GM18520 (cell line): ENCODE results near the gene SPANXN4.

Source experiments
- ATAC-seq: cut with Tn5 transposase; IDR thresholded peaks from one replicate; pipeline ENCODE4 v1.9.1; 2021; ENCODE audit not compliant: unreplicated experiment

Gene SPANXN4, protein sequence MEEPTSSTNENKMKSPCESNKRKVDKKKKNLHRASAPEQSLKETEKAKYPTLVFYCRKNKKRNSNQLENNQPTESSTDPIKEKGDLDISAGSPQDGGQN

DNA sequence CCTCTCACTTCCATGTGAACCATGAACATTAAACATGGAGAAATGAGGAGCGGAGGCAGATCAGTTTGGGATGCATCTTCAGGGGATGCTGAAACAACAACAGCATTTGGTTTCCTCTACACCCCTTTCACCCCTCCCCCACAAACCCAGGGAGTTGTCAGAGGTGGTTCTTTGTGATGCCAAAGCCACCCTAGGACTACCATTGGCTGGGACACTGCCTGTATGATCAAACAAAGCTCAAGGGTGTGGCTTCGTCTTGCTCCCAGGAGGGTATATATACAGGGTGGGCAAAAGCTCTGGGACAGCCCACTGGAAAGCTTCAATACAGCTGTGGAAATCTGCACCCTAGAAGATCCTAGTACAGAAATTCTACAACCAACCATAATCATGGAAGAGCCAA is at the start of gene SPANXN4:
Gene SPANXN4 (plus strand): TSS at position 301 of the 400 bp plus-strand sequence. CDS start 87 bp downstream, at position 388.
- no peak for ATAC-seq

DNA sequence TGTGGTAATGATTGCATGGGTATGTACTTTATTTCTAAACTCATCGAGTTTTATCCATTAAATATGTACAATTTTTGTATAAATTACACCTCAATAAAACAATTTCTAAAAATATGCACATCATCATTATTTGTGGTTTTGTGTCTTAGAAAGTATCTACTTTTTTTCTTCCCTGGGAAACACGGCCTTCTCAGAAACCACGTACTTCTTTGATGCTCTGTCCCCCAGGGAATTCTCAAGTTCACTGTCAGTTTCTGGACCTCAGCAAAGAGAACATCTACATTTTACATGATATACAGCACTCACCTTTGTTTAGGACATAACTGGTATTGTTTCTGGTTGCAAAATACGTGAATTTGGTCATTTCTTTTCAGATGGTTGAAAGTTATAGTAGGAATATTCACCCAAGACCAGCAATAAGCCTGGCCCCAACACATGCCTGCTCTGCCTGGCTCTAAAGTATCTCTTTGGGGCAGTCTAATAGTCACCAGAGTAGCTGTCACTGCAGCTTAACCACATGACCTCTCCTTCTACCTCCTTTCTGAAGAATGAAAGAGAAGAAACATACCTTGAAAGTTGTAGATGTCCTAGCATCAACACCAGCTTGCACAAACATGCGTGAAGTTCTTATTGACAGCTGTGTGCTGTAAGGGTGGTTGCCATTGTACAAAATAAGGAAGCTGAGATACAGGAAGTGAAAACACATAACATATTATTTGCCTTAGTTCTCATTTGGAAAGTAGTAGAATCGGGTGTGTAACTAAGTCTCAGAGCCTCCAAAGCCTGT is 48.4 kb upstream of the SPANXN4 start:
- ATAC-seq, result peak; percentile 92

DNA sequence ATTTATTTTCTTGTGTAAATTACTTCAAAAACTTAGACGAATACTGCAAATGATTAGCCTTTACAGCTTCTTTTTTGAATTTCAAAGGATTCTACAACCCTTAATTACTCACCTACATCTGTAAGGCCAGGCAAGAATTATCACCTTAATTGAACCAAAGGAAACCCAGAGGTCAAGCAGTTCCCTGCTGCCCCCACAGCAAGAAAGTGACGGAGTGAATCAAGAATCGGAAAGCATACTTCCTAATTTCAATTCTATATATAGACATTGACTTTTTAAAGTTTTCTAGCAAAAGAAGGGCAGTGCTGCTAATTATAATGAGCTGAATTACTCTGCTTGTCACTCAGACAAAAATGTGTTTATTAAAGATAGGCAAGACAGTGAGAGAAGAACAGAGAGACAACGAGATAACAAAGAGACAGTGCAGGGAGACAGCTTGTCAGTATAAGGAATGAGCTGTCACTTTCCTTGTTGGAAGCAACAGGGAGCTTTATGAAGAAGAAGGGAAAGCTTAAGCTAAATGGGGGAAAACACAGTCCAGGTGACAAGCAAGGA is 47.5 kb upstream of the SPANXN4 start:
- peak; percentile 17 for ATAC-seq

DNA sequence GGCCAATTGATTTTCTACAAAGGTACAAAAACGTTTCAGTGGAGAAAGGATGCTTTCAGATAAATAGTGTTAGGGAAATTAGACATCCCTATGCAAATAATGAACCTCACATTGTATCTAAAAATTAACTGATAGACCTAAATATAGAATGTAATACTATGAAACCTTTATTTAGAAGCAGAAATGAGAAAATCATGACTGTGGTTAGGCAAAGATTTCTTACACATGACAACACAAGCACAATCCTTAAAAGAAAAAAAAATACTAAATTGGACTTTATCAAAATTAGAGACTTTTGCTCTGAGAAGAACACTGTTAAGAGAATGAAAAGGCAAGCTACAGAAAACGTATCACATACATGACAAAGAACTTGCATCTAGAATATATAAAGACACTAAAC is 43.0 kb upstream of the SPANXN4 start:
- ATAC-seq, result no peak

DNA sequence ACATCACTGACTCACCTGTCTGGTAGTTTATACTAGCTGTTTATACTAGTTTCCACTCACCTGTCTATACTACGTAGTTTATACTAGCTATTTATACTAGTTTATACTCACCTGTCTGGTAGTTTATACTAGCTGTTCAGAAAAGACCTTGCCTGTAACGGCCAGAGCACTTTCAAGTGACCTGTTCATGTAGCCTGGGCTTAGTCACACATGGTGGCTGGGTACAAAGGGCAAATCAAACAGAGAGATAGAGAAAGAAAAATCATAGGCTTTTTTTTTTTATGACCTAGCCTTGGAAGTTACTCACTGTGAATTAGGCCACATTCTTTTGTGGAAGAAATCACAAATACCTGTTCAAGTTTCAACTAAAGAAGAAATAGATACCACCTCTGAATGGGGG is 30.7 kb upstream of the SPANXN4 start:
- ATAC-seq, result no peak

DNA sequence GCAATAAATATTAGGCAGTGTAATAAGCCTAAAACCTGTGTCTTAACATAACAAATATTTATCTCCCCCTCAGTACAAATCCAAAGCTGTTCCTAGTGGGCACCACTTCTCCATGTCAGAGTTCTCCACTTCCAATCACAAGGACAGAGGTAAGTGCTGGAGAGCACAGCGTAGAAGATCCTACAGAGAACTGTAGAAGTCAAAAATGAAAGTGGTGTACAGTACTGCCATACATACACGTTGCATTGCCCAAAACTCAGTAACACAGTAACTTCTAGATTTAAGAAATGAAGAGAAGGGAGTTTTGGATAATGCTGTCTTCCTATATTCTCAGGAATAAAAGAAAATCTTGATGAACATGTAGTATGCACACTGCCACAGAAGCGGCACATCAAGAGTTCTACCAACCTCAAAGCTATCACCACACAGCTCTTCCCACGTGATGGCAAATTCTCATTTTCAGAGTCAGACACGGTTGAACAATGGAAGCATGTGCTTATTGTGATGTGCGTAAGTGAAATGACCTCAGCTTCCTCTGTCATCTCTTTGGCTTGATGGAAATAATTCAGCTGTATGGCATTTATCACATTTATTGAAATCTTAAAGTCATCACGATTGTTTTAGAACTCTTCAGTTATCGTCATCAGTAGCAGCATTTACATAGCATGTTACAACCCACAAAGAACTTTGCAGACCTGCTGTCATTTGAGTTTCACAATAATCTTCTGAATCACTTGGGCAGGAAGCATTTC is 27.1 kb upstream of the SPANXN4 start:
- no peak for ATAC-seq

DNA sequence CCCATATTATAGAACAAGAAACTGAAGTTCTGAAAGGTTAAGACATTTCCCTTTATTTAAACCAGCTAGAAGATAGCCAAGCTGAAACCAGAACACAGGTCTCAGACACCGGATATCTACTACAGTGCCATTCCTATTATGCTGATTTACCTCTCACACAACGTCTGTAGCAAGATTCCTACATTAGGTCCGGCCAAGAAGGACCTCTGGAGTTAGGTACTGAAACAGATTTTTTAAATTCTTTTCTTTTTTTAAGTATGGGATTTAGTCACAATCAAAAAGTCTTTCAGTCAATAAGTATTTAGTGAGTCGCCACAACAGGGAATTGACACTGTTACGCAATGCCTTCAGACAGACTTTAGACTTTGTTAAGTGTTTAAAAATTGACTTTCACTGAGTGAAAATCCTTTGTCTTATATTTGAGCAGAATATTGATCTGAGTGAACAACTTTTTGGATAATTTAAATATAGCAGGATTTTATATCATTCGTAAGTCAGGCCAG is 26.5 kb upstream of the SPANXN4 start:
- ATAC-seq, result no peak

DNA sequence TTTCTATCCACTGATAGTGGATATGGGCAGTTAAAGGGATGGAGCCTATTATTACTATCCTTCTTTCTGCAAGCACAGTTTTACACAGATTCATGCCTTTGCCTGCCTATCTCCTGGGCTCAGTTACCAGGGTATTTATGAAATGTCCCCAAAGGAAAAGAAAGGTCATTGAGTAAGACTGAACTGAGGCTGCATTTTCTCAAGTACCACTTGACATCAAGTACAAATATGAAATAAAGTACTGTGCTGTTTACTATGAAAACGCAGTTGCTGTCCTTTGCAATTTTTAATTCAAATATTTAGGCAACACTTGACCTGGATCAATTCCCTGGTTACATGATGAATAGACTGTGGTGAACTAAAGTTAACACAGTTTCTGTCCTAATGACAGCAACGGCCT is 23.5 kb upstream of the SPANXN4 start:
- no peak for ATAC-seq

DNA sequence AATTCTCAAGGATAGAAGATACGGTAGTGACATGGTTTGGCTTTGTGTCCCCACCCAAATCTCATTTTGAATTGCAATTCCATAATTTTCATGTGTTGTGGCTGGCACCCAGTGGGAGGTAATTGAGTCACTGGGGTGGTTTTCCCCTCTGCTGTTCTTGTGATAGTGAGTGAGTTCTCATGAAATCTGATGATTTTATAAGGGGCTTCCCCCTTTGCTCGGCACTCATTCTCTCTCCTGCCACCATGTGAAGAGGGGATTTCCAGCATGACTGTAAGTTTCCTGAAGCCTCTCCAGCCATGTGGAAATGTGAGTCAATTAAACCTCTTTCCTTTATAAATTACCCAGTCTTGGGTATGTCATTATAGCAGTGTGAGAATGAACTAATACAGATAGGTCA is 8.5 kb upstream of the SPANXN4 start:
- no peak for ATAC-seq

DNA sequence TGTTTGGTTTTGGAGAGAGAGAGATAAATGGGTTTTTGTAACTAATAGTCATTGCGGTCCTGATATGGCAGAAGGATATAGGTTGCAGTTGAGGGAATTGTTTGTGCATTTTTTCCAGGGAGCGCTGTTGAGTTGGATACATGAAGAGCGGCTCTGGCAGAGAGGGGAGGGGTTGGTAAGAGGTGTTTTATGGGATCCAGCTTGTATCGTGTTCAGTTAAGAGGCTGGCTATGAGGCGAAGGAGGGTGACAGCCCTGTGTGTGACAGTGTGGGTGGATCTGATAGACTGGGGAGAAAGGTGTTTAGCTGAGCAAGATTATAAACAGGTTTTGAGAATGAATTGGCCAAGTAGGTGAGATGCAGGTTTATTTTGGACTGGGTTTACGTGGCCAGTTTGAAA is 1.5 kb downstream of the SPANXN4 start:
- ATAC-seq, result no peak

DNA sequence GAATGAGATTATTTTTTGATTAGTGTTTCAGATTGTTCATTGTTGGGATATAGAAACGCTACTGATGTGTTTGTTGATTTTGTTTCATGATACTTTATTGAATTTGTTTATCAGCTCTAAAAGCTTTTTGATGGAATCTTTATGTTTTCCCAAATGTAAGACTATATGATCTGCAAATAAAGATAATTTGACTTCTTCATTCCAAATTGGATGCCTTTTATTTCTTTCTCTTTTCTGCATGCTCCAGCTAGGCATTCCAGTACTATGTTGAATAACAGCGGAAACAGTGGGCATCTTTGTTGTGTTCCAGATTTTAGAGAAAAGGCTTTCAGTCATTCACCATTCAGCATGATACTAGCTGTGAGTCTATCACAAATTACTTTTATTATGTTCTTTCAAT is 21.8 kb downstream of the SPANXN4 start:
- no peak for ATAC-seq

DNA sequence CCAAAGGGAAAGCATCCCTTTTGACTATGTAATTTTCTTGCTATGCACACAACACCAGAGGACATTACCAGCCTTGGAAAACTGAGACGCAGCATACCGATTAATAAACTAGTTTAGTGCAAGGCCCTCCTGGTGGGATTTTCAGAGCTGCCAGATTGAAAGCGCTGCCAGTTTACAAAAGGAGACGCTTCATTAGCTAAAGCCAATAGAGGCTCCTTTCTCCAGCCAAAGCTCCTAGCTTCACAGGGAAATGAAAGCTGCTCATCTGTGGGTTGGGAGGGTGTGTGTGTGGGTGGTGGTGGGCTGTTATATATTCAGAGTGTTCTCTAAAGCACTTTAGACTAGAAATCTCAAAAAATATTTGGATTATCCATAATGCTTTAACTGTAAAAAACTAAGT is 32.4 kb downstream of the SPANXN4 start:
- ATAC-seq, result no peak

DNA sequence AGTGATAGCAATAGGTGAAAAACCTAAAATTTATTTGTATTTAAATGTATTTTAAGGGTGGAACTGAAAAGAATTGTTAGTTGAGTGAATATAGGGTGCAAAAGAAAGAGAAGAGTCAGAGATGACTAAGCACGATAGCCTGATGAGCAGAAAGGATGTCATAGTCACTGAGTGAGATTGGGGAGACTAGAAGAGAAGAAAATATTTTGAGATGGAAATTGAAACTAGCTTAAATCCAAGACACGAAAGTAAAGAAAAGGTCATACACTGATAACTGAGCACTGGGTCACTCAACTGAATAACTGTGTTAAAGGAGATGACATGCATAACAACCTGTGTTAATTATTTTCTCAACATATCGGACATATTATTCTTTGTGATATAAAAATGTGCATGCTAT is 55.5 kb downstream of the SPANXN4 start:
- ATAC-seq, result no peak

DNA sequence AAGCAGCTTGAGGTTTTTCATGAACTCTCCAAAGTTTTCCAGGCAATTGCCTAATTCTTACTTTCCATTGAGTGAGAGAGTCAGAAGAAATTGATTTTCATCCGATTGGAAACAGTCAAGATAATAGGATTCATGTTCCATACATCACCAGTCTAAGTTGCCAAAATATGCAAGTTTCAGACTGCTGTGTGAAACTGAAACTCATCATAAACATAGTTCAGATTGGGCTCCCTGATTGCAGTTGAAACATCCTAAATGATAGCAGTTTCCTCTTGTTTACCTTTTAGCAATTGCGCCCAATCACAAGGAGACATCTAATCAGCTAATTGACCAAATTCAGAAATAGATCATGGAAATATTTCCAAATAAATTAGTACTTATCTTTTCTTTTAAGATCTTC is 56.8 kb downstream of the SPANXN4 start:
- no peak for ATAC-seq
